Keratinocyte (primary cell): ENCODE results near the gene THRB. TPM values are rescaled to one million over a fixed set of nuclear protein-coding genes. Genes with fewer than 3 reads are reported as not detected.

ENCODE experiments used
- DNase-seq: peaks from one replicate; pipeline ENCODE4 v3.0.0-alpha.2; 2011; ENCODE audit warnings: low read depth, missing footprints, low spot score
- FAIRE-seq: peaks from 2 replicates; lab custom pipeline; 2011; peaks lifted over from hg19 to GRCh38; lab: Jason Lieb, UNC
- H2AFZ ChIP-seq: 2 replicates; pipeline ENCODE4 v1.6.0; 2012; ENCODE audit warnings: low read length, control low read depth, inconsistent platforms; ENCODE audit not compliant: control insufficient read depth
- H3K27ac ChIP-seq: 2 replicates; pipeline ENCODE4 v1.5.1; 2011; ENCODE audit warnings: low read length; ENCODE audit not compliant: control insufficient read depth, insufficient read depth
- H3K27me3 ChIP-seq: 3 replicates; pipeline ENCODE4 v1.6.0; 2011; ENCODE audit warnings: low read length; ENCODE audit not compliant: control insufficient read depth, insufficient read depth; ENCODE audit errors: extremely low read depth
- H3K36me3 ChIP-seq, 2 experiments: 2 replicates in 1 of 2; 3 replicates in 1 of 2; pipeline ENCODE4 v1.5.1; 2011; ENCODE audit warnings: low read length in 2 of 2, mild to moderate bottlenecking in 1 of 2; ENCODE audit not compliant: control insufficient read depth in 2 of 2, insufficient read depth in 2 of 2; ENCODE audit errors: extremely low read depth in 1 of 2
- H3K4me1 ChIP-seq: 3 replicates; pipeline ENCODE4 v1.5.1; 2011; ENCODE audit warnings: low read length; ENCODE audit not compliant: control insufficient read depth, insufficient read depth; ENCODE audit errors: extremely low read depth
- H3K4me2 ChIP-seq: 3 replicates; pipeline ENCODE4 v1.6.0; 2011; ENCODE audit warnings: low read depth, low read length; ENCODE audit not compliant: control insufficient read depth, insufficient read depth; ENCODE audit errors: extremely low read depth
- H3K4me3 ChIP-seq, 3 experiments: fragments of 200-600 bp in 1 of 3; sonication (generic) in 1 of 3; 2 replicates in 2 of 3; 3 replicates in 1 of 3; pipeline ENCODE4 v1.5.1; 2011 to 2016; ENCODE audit warnings: low read length in 3 of 3, mild to moderate bottlenecking in 3 of 3, control low read depth in 2 of 3, inconsistent platforms in 1 of 3, low read depth in 1 of 3, mixed read lengths in 1 of 3, mixed run types in 1 of 3, moderate library complexity in 1 of 3; ENCODE audit not compliant: control insufficient read depth in 2 of 3, insufficient read depth in 2 of 3; ENCODE audit errors: extremely low read depth in 1 of 3
- H3K79me2 ChIP-seq: 2 replicates; pipeline ENCODE4 v1.6.0; 2012; ENCODE audit warnings: low read length; ENCODE audit not compliant: control insufficient read depth, insufficient read depth
- H3K9ac ChIP-seq: 3 replicates; pipeline ENCODE4 v1.6.0; 2011; ENCODE audit warnings: low read length; ENCODE audit not compliant: control insufficient read depth, insufficient read depth; ENCODE audit errors: extremely low read depth
- H3K9me1 ChIP-seq: 3 replicates; pipeline ENCODE4 v1.6.0; 2011; ENCODE audit warnings: low read length; ENCODE audit not compliant: control insufficient read depth, insufficient read depth; ENCODE audit errors: extremely low read depth
- H3K9me3 ChIP-seq: 2 replicates; pipeline ENCODE4 v1.5.1; 2012; ENCODE audit warnings: low read depth, low read length; ENCODE audit not compliant: control insufficient read depth
- H4K20me1 ChIP-seq: 3 replicates; pipeline ENCODE4 v1.6.0; 2011; ENCODE audit warnings: low read length; ENCODE audit not compliant: control insufficient read depth, insufficient read depth; ENCODE audit errors: extremely low read depth
- CTCF ChIP-seq, 3 experiments: IDR thresholded peaks in 1 of 3; conservative IDR thresholded peaks in 1 of 3; optimal IDR thresholded peaks in 1 of 3; 2 replicates in 2 of 3; 3 replicates in 1 of 3; pipeline versions ENCODE3 to v1.5.1; 2011; ENCODE audit warnings: low read length in 3 of 3, mild to moderate bottlenecking in 3 of 3, moderate library complexity in 2 of 3, control low read depth in 1 of 3, inconsistent platforms in 1 of 3; ENCODE audit not compliant: insufficient read depth in 2 of 3; ENCODE audit errors: extremely low read depth in 1 of 3
- EZH2 ChIP-seq: IDR thresholded peaks from one replicate; pipeline ENCODE4 v1.6.1; 2012; ENCODE audit warnings: inconsistent platforms, mild to moderate bottlenecking, low read length, moderate library complexity
- dilution Hi-C: fragments of 300-500 bp; cut with MboI; formaldehyde crosslinking; loops from one replicate; pipeline ENCODE4 v1.7.0; 2020; ENCODE audit warnings: low sequenced_read_pairs; ENCODE audit not compliant: extremely low pct_ligation_motif_present
- polyA plus RNA-seq, 5 experiments: library from polyadenylated mRNA; depleted of rRNA in 3 of 5; stranded (reverse) in 3 of 5; stranded (forward) in 1 of 5; unstranded in 1 of 5; fragments of >200 nt; gene quantifications; 1 replicate in 1 of 5; 2 replicates in 3 of 5; 3 replicates in 1 of 5; pipeline versions ENCODE4 v1.2.1 to v1.2.3, GENCODE V29; 2011 to 2012; ENCODE audit warnings: missing spikeins in 2 of 5, low read depth in 1 of 5, low replicate concordance in 1 of 5

The THRB gene
- polyA plus RNA-seq, 1 donor (not counting 4 experiments of a cell fraction or from before 2014, with no cell fraction given) = 2.6 TPM

DNA sequence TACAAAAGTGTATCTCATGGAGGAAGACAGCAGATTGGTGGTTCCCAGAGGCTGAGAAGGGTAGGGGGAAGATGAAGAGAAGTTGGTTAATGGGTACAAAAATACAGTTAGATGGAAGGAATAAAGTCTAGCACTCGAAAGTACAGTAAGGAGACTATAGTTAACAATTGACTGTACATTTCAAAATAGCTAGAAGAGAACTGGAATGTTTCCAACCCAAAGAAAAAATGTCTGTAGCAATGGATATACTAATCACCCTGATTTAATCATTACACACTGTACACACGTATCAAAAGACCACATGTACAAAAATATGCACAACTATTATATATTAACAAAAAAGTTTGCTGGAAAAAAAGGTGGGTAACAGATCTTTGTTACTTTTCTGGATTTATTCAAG is 57.3 kb downstream of the THRB start:
- TF ChIP-seq CTCF (optimal IDR thresholded peaks at IDR 0.05 in 1 of 3, IDR thresholded peaks at IDR 0.05 in 1 of 3, conservative IDR thresholded peaks at IDR 0.05 in 1 of 3; ENCODE audit: extremely low read depth in 1 of 3, insufficient read depth in 2 of 3, low read length in 3 of 3) (no peak), EZH2 (no peak)
- FAIRE-seq (no peak), DNase-seq (no peak)
- no peaks in the 10 kb centered on the region for H4K20me1 ChIP-seq
- H3K27ac ChIP-seq = no peak overlapping the region
- no peak overlapping the region for H3K4me3 ChIP-seq
- H3K79me2 ChIP-seq = no peaks in the 10 kb centered on the region
- no peak overlapping the region for H3K9ac ChIP-seq
- H3K9me3 ChIP-seq = no peaks in the 10 kb centered on the region
- H3K27me3 ChIP-seq = no peaks in the 10 kb centered on the region
- no peaks in the 10 kb centered on the region for H3K4me1 ChIP-seq
- dilution Hi-C loops = no loop called here
- H3K36me3 ChIP-seq = no peaks in the 10 kb centered on the region
- no peaks in the 10 kb centered on the region for H3K9me1 ChIP-seq
- H2AFZ ChIP-seq = no peak overlapping the region
- no peak overlapping the region for H3K4me2 ChIP-seq

DNA sequence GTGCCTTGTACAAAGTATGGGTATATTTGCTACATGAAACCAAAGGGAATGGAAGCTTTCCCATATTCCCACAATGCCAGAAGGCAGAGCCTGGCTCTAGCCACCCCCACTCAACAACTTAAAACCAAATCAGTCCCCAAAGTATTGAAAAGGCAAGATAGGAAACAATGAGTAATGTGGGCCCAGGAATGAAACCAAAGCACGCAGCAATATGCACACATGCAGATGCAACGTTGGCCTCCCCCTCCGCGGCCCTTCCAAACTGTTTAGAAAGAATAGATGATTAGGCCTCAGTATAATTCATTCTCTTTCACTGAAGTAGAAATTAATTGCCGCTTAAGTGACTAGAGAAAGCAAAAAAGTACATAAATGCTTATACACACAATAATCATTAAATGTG is 59.1 kb downstream of the THRB start:
- dilution Hi-C loops = no loop called here
- Histone ChIP-seq H2AFZ (no peak overlapping the region), H3K27me3 (no peaks in the 10 kb centered on the region), H3K4me1 (no peaks in the 10 kb centered on the region), H4K20me1 (no peaks in the 10 kb centered on the region), H3K4me3 (no peak overlapping the region), H3K9me1 (no peaks in the 10 kb centered on the region), H3K27ac (no peak overlapping the region), H3K4me2 (no peak overlapping the region), H3K9ac (no peak overlapping the region), H3K36me3 (no peaks in the 10 kb centered on the region), H3K79me2 (no peaks in the 10 kb centered on the region), H3K9me3 (no peaks in the 10 kb centered on the region)
- DNase-seq = no peak
- no peak for FAIRE-seq
- no peak for TF ChIP-seq EZH2

GRCh38 chr3:24434651-24435050 is 60.0 kb downstream of the THRB start:
- H3K4me1 ChIP-seq = no peaks in the 10 kb centered on the region
- no peaks in the 10 kb centered on the region for H3K9me1 ChIP-seq
- H2AFZ ChIP-seq = no peak overlapping the region
- TF ChIP-seq CTCF (optimal IDR thresholded peaks at IDR 0.05 in 1 of 3, IDR thresholded peaks at IDR 0.05 in 1 of 3, conservative IDR thresholded peaks at IDR 0.05 in 1 of 3; ENCODE audit: extremely low read depth in 1 of 3, insufficient read depth in 2 of 3, low read length in 3 of 3) = no peak
- TF ChIP-seq EZH2 = no peak
- dilution Hi-C loops = no loop called here
- no peak overlapping the region for H3K9ac ChIP-seq
- no peaks in the 10 kb centered on the region for H4K20me1 ChIP-seq
- no peak overlapping the region for H3K4me2 ChIP-seq
- no peak overlapping the region for H3K4me3 ChIP-seq
- no peak overlapping the region for H3K27ac ChIP-seq
- DNase-seq (no peak), FAIRE-seq (no peak)
- H3K36me3 ChIP-seq = no peaks in the 10 kb centered on the region
- no peaks in the 10 kb centered on the region for H3K27me3 ChIP-seq
- H3K79me2 ChIP-seq = no peaks in the 10 kb centered on the region
- no peaks in the 10 kb centered on the region for H3K9me3 ChIP-seq
